OCI-LY7 (cell line): ENCODE results near the gene FBXO42. TPM values are rescaled to one million over a fixed set of nuclear protein-coding genes. Genes with fewer than 3 reads are reported as not detected.
"Not testable (repeated sequence)": the region's sequence is repeated elsewhere in the genome, so short reads cannot be mapped to it uniquely, and the experiment has no call there.

ENCODE experiments used
- BruUV-seq: library from RNA; stranded (reverse); fragments of 400-500 nt; replicated peaks from 2 replicates; lab custom pipeline; 2021; lab: Mats Ljungman, UMichigan
- CTCF ChIA-PET: fragments of 300-600 bp; sonication (Branson Sonifier 250); formaldehyde crosslinking; loops from one replicate; lab custom pipeline; 2022; ENCODE audit warnings: antibody characterized with exemption; ENCODE audit not compliant: unreplicated experiment; lab: Charles Lee
- POLR2A ChIA-PET: fragments of 300-600 bp; sonication (Branson Sonifier 250); formaldehyde crosslinking; loops from one replicate; lab custom pipeline; 2022; ENCODE audit warnings: antibody characterized with exemption; lab: Charles Lee
- DNase-seq: peaks from one replicate; pipeline ENCODE4 v3.0.0-alpha.2; 2015; ENCODE audit warnings: low spot score
- H2AFZ ChIP-seq: fragments of 200-600 bp; sonication (generic), shearing (Covaris generic); 2 replicates; pipeline ENCODE4 v1.6.1; 2014; ENCODE audit warnings: mild to moderate bottlenecking, antibody characterized with exemption, low read length, moderate library complexity
- H3K27ac ChIP-seq: fragments of 200-600 bp; sonication (generic); 2 replicates; pipeline ENCODE4 v1.5.1; 2014; ENCODE audit warnings: mixed run types, low read depth, mild to moderate bottlenecking, moderate library complexity, low read length, inconsistent platforms; ENCODE audit not compliant: poor library complexity, severe bottlenecking
- H3K36me3 ChIP-seq: fragments of 200-600 bp; sonication (generic); 2 replicates; pipeline ENCODE4 v1.6.1; 2014; ENCODE audit warnings: mild to moderate bottlenecking, antibody characterized with exemption, low read length, moderate library complexity, mixed read lengths; ENCODE audit not compliant: insufficient read depth
- H3K4me1 ChIP-seq: fragments of 200-600 bp; sonication (generic); 2 replicates; pipeline ENCODE4 v1.5.1; 2014; ENCODE audit warnings: mild to moderate bottlenecking, low read length; ENCODE audit not compliant: insufficient read depth, poor library complexity, severe bottlenecking
- H3K4me2 ChIP-seq: fragments of 200-600 bp; sonication (generic); 2 replicates; pipeline ENCODE4 v1.6.1; 2014; ENCODE audit warnings: mild to moderate bottlenecking, low read length
- H3K4me3 ChIP-seq: fragments of 200-600 bp; sonication (generic); 2 replicates; pipeline ENCODE4 v1.5.1; 2014; ENCODE audit warnings: mild to moderate bottlenecking, low read depth, low read length; ENCODE audit not compliant: poor library complexity, severe bottlenecking
- H3K79me2 ChIP-seq: fragments of 200-600 bp; sonication (generic); 2 replicates; pipeline ENCODE4 v1.6.1; 2016; ENCODE audit warnings: low read depth, mild to moderate bottlenecking, low read length, moderate library complexity, mixed read lengths; ENCODE audit not compliant: insufficient read depth
- H3K9me2 ChIP-seq: fragments of 200-600 bp; sonication (generic); 2 replicates; pipeline ENCODE4 v1.6.1; 2016; ENCODE audit warnings: mild to moderate bottlenecking, low read length, mixed read lengths; ENCODE audit not compliant: insufficient read depth
- H3K9me3 ChIP-seq: fragments of 200-600 bp; sonication (generic); 2 replicates; pipeline ENCODE4 v1.6.1; 2014; ENCODE audit warnings: mild to moderate bottlenecking, mixed run types, low read length, mixed read lengths
- H4K20me1 ChIP-seq: fragments of 200-600 bp; sonication (generic); 2 replicates; pipeline ENCODE4 v1.6.1; 2014; ENCODE audit warnings: mild to moderate bottlenecking, antibody characterized with exemption, low read length, moderate library complexity, mixed read lengths; ENCODE audit not compliant: insufficient read depth
- EZH2phosphoT487 ChIP-seq: fragments of 200-600 bp; sonication (generic); IDR thresholded peaks from 2 replicates; pipeline ENCODE4 v1.6.1; 2018; ENCODE audit warnings: low read depth, borderline replicate concordance, mild to moderate bottlenecking, mixed run types, antibody characterized with exemption, low read length, moderate library complexity, mixed read lengths
- intact Hi-C: fragments of 100-400 bp; cut with micrococcal nuclease; formaldehyde crosslinking; loops from one replicate; pipeline ENCODE4 v1.10.0; 2022; ENCODE audit not compliant: unreplicated experiment
- total RNA-seq, 2 experiments: library from RNA; depleted of rRNA in 1 of 2; stranded (reverse); fragments of >200 nt in 1 of 2; shearing (Covaris generic) in 1 of 2; gene quantifications; 2 replicates each; pipeline ENCODE4 v1.2.3, GENCODE V29; 2014 to 2022
- TF ChIP-seq, protein P1 (sequence below): fragments of 200-600 bp; sonication (generic); conservative IDR thresholded peaks from 2 replicates; pipeline ENCODE4 v1.5.1; 2014; ENCODE audit warnings: mild to moderate bottlenecking, antibody characterized with exemption, low read length, moderate library complexity, mixed read lengths

Gene FBXO42
- total RNA-seq, 2 experiments from 2014 or later, result 20.0 to 22.9 TPM

GRCh38 chr1:16349847-16350406 lies 2.4 kb downstream of the FBXO42 start:
- intact Hi-C loops, result loop anchor here (5.0 to 10.0 kb wide), 3 partner anchors 98 to 375 kb away; partner anchors contain the start of genes CPLANE2 and ZBTB17
- Histone ChIP-seq H2AFZ (no peak overlapping the region), H3K4me3 (no peak overlapping the region), H3K79me2 (peaks cover 60% of the 10 kb centered on the region), H3K9me3 (no peaks in the 10 kb centered on the region), H3K9me2 (no peaks in the 10 kb centered on the region), H4K20me1 (peaks cover 12% of the 10 kb centered on the region; the same call in 1 of the 2 replicates), H3K27ac (no peak overlapping the region), H3K36me3 (peaks cover 7% of the 10 kb centered on the region), H3K4me1 (peaks cover 29% of the 10 kb centered on the region), H3K4me2 (peak overlapping the region; percentile 25)
- no peak for TF ChIP-seq EZH2phosphoT487
- TF ChIP-seq, protein P1, sequence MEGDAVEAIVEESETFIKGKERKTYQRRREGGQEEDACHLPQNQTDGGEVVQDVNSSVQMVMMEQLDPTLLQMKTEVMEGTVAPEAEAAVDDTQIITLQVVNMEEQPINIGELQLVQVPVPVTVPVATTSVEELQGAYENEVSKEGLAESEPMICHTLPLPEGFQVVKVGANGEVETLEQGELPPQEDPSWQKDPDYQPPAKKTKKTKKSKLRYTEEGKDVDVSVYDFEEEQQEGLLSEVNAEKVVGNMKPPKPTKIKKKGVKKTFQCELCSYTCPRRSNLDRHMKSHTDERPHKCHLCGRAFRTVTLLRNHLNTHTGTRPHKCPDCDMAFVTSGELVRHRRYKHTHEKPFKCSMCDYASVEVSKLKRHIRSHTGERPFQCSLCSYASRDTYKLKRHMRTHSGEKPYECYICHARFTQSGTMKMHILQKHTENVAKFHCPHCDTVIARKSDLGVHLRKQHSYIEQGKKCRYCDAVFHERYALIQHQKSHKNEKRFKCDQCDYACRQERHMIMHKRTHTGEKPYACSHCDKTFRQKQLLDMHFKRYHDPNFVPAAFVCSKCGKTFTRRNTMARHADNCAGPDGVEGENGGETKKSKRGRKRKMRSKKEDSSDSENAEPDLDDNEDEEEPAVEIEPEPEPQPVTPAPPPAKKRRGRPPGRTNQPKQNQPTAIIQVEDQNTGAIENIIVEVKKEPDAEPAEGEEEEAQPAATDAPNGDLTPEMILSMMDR, result no peak
- POLR2A ChIA-PET, result interaction anchor here (0.7 kb wide), 1 partner anchor 106 kb away, joined by 4 read pairs; no protein-coding TSS in a partner anchor
- BruUV-seq, result no TSS peak
- CTCF ChIA-PET, result no interaction called here
- DNase-seq, result no peak

DNA sequence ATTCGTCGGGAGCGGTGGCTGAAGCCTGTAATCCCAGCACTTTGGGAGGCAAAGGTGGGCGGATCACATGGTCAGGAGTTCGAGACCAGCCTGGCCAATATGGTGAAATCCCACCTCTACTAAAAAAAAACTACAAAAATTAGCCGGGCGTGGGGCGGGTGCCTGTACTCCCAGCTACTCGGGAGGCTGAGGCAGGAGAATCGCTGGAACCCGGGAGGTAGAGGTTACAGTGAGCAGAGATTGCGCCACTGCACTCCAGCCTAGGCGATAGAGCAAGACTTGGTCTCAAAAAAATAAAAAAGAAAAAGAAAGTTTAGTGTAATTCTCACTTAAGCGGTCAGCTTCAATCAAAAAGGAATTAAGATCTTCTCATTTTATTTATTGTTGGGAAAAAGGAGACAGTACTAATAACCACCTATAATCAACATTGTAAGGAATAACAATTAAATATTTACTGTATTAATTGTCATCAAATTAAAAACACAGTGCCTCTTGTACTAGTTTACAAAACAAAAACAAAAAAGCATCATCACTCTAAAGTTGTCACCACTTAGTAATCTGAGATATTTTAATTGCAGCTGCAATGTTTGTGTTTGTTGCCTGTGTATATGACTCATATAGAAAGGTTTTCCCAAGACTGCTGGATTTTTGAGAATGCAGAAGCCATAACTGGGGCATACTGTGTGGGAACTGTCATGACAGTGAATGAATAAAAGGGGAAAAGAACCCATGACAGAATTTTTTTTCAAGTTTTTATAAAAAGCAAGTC lies 3.7 kb downstream of the FBXO42 start:
- Histone ChIP-seq H2AFZ (no peak overlapping the region), H3K9me2 (no peaks in the 10 kb centered on the region), H3K4me1 (peaks cover 29% of the 10 kb centered on the region), H3K4me3 (no peak overlapping the region), H3K27ac (no peak overlapping the region), H3K4me2 (no peak overlapping the region), H3K79me2 (peaks cover 73% of the 10 kb centered on the region), H4K20me1 (peaks cover 12% of the 10 kb centered on the region; the same call in 1 of the 2 replicates), H3K36me3 (peaks cover 7% of the 10 kb centered on the region), H3K9me3 (no peaks in the 10 kb centered on the region)
- TF ChIP-seq, protein P1, result no peak
- no peak for TF ChIP-seq EZH2phosphoT487
- BruUV-seq, result no TSS peak
- intact Hi-C loops, result no loop called here
- DNase-seq, result no peak
- ChIA-PET POLR2A (interaction anchor here (0.6 kb wide), 2 partner anchors 110 to 707 kb away, joined by 3 to 5 read pairs; no protein-coding TSS in a partner anchor), CTCF (no interaction called here)

GRCh38 chr1:16343276-16343675 lies 9.0 kb downstream of the FBXO42 start:
- H3K4me3 ChIP-seq, H3K27ac ChIP-seq, H3K4me2 ChIP-seq, H3K4me1 ChIP-seq, H3K36me3 ChIP-seq, H3K9me3 ChIP-seq, H4K20me1 ChIP-seq, CTCF ChIA-PET, DNase-seq, intact Hi-C loops, BruUV-seq, H3K9me2 ChIP-seq, H2AFZ ChIP-seq: not testable (repeated sequence)
- H3K79me2 ChIP-seq, result peaks cover 51% of the 10 kb centered on the region
- POLR2A ChIA-PET, result interaction anchor here (0.9 kb wide), 1 partner anchor 11 kb away, joined by 3 read pairs; no protein-coding TSS in a partner anchor
